ENCODE results near the gene HASPIN.

Gene HASPIN

GRCh38 chr17:3723556-3724377 is at the start of gene HASPIN:
Gene HASPIN (plus strand): TSS chr17:3723903. CDS start chr17:3723936, 33 bp downstream.
- peak; percentile 93 for DNase-seq

GRCh38 chr17:3675886-3676285 is 47.8 kb upstream of the HASPIN start:
- no peak for DNase-seq

GRCh38 chr17:3678095-3678820 is 45.4 kb upstream of the HASPIN start:
- no peak for DNase-seq

- DNase-seq = no peak
Observed at GRCh38 chr17:3678821-3679530, 44.7 kb upstream of the HASPIN start.

- DNase-seq = no peak
Observed at GRCh38 chr17:3679531-3680126, 44.1 kb upstream of the HASPIN start.

- DNase-seq = no peak
Observed at GRCh38 chr17:3681057-3681456, 42.6 kb upstream of the HASPIN start.

- DNase-seq = no peak
Observed at GRCh38 chr17:3681565-3681964, 42.1 kb upstream of the HASPIN start.

- no peak for DNase-seq
Observed at GRCh38 chr17:3682033-3682432, 41.7 kb upstream of the HASPIN start.

- DNase-seq = peak; percentile 59
Observed at GRCh38 chr17:3683054-3683511, 40.6 kb upstream of the HASPIN start.

GRCh38 chr17:3685174-3685573 is 38.5 kb upstream of the HASPIN start:
- no peak for DNase-seq

- no peak for DNase-seq
Observed at GRCh38 chr17:3688027-3688553, 35.6 kb upstream of the HASPIN start.

- DNase-seq = no peak
Observed at GRCh38 chr17:3688852-3689261, 34.8 kb upstream of the HASPIN start.

- no peak for DNase-seq
Observed at GRCh38 chr17:3689262-3690093, 34.2 kb upstream of the HASPIN start.

GRCh38 chr17:3690094-3690715 is 33.5 kb upstream of the HASPIN start:
- DNase-seq = no peak

- no peak for DNase-seq
Observed at GRCh38 chr17:3691617-3692067, 32.1 kb upstream of the HASPIN start.

- no peak for DNase-seq
Observed at GRCh38 chr17:3692346-3692745, 31.4 kb upstream of the HASPIN start.

GRCh38 chr17:3693141-3693540 is 30.6 kb upstream of the HASPIN start:
- DNase-seq = no peak

- no peak for DNase-seq
Observed at GRCh38 chr17:3693829-3694231, 29.9 kb upstream of the HASPIN start.

- no peak for DNase-seq
Observed at GRCh38 chr17:3695129-3695722, 28.5 kb upstream of the HASPIN start.

GRCh38 chr17:3695723-3696411 is 27.8 kb upstream of the HASPIN start, which contains the start of gene P2RX5:
Gene P2RX5 (minus strand): TSS chr17:3696155. CDS start chr17:3696005, 150 bp downstream.
- peak; percentile 51 for DNase-seq
